Hepatocyte (in vitro differentiated cells): ENCODE data around the gene KCNJ4.
"Not testable (repeated sequence)": the region's sequence is repeated elsewhere in the genome, so short reads cannot be mapped to it uniquely, and the experiment has no call there.

Source experiments
- EZH2 ChIP-seq: fragments of 200-600 bp; sonication (generic); IDR thresholded peaks from 2 replicates; pipeline ENCODE4 v1.6.1; 2016; ENCODE audit warnings: antibody characterized with exemption, mild to moderate bottlenecking, borderline replicate concordance
- EZH2phosphoT487 ChIP-seq: fragments of 200-600 bp; sonication (generic); IDR thresholded peaks from one replicate; pipeline ENCODE4 v1.6.1; 2018; ENCODE audit warnings: antibody characterized with exemption, mild to moderate bottlenecking, low read depth, moderate library complexity; ENCODE audit not compliant: unreplicated experiment, severe bottlenecking
- TF ChIP-seq, protein P1 (sequence below): fragments of 200-600 bp; sonication (generic); IDR thresholded peaks from 2 replicates; pipeline ENCODE4 v1.5.1; 2016; ENCODE audit warnings: antibody characterized with exemption, mild to moderate bottlenecking; ENCODE audit not compliant: poor library complexity

DNA sequence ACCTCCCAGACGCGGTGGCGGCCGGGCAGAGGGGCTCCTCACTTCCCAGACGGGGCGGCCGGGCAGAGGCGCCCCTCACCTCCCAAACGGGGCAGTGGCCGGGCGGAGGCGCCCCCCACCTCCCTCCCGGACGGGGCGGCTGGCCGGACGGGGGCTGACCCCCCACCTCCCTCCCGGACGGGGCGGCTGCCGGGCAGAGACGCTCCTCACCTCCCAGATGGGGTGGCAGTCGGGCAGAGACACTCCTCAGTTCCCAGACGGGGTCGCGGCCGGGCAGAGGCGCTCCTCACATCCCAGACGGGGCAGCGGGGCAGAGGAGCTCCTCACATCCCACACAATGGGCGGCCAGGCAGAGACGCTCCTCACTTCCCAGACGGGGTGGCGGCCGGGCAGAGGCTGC lies 45.1 kb downstream of the KCNJ4 start:
- TF ChIP-seq, protein P1, sequence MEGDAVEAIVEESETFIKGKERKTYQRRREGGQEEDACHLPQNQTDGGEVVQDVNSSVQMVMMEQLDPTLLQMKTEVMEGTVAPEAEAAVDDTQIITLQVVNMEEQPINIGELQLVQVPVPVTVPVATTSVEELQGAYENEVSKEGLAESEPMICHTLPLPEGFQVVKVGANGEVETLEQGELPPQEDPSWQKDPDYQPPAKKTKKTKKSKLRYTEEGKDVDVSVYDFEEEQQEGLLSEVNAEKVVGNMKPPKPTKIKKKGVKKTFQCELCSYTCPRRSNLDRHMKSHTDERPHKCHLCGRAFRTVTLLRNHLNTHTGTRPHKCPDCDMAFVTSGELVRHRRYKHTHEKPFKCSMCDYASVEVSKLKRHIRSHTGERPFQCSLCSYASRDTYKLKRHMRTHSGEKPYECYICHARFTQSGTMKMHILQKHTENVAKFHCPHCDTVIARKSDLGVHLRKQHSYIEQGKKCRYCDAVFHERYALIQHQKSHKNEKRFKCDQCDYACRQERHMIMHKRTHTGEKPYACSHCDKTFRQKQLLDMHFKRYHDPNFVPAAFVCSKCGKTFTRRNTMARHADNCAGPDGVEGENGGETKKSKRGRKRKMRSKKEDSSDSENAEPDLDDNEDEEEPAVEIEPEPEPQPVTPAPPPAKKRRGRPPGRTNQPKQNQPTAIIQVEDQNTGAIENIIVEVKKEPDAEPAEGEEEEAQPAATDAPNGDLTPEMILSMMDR, result not testable (repeated sequence)
- TF ChIP-seq EZH2phosphoT487, EZH2: not testable (repeated sequence)
